GM18909 (cell line): ENCODE measurements around the gene SUPT5H.

Experiments
- ATAC-seq: cut with Tn5 transposase; IDR thresholded peaks from one replicate; pipeline ENCODE4 v1.9.1; 2021; ENCODE audit warnings: mild to moderate bottlenecking; ENCODE audit not compliant: unreplicated experiment, poor library complexity

Gene SUPT5H

GRCh38 chr19:39483141-39483540 is 37.8 kb downstream of the SUPT5H start:
- ATAC-seq, result no peak

GRCh38 chr19:39489756-39490155 is 44.4 kb downstream of the SUPT5H start:
- ATAC-seq, result no peak

GRCh38 chr19:39492225-39492624 is 46.8 kb downstream of the SUPT5H start:
- ATAC-seq, result no peak

GRCh38 chr19:39492788-39493187 is 47.4 kb downstream of the SUPT5H start:
- ATAC-seq, result no peak

GRCh38 chr19:39494661-39495060 is 49.3 kb downstream of the SUPT5H start:
- ATAC-seq, result no peak

GRCh38 chr19:39496063-39496462 is 50.7 kb downstream of the SUPT5H start:
- ATAC-seq, result no peak

GRCh38 chr19:39497701-39497995 is 52.3 kb downstream of the SUPT5H start:
- no peak for ATAC-seq

GRCh38 chr19:39497996-39498797 is 52.8 kb downstream of the SUPT5H start:
- ATAC-seq, result no peak

GRCh38 chr19:39498798-39499642 is 53.6 kb downstream of the SUPT5H start, which contains the start of gene DLL3:
Gene DLL3 (plus strand): TSS chr19:39498947. CDS start chr19:39498975, 28 bp downstream.
- ATAC-seq, result no peak

- no peak for ATAC-seq
These were observed 54.5 kb downstream of the SUPT5H start for GRCh38 chr19:39499932-39500331.

- ATAC-seq, result no peak
These were observed 55.2 kb downstream of the SUPT5H start for GRCh38 chr19:39500543-39500942.

- ATAC-seq, result no peak
These were observed 56.0 kb downstream of the SUPT5H start for GRCh38 chr19:39501340-39501739.

GRCh38 chr19:39502640-39503417 is 57.4 kb downstream of the SUPT5H start:
- no peak for ATAC-seq

GRCh38 chr19:39506598-39506943 is 61.2 kb downstream of the SUPT5H start:
- ATAC-seq, result no peak

GRCh38 chr19:39506944-39507714 is 61.7 kb downstream of the SUPT5H start:
- no peak for ATAC-seq

- no peak for ATAC-seq
These were observed 62.5 kb downstream of the SUPT5H start for GRCh38 chr19:39507715-39508364.

GRCh38 chr19:39508629-39509028 is 63.2 kb downstream of the SUPT5H start:
- no peak for ATAC-seq

- ATAC-seq, result no peak
These were observed 63.9 kb downstream of the SUPT5H start for GRCh38 chr19:39509233-39509632.

GRCh38 chr19:39512988-39513387 is 67.6 kb downstream of the SUPT5H start:
- no peak for ATAC-seq
